SIG-M5 treated with dmso at 0.1 percent for 504 hours (cell line): ENCODE results near the gene ZNF175.
"Not testable (repeated sequence)": the region's sequence is repeated elsewhere in the genome, so short reads cannot be mapped to it uniquely, and the experiment has no call there.

ENCODE experiments used
- DNase-seq: peaks from one replicate; lab custom pipeline; 2025; ENCODE audit not compliant: unreplicated experiment; lab: John Stamatoyannopoulos, UW

Gene ZNF175

DNA sequence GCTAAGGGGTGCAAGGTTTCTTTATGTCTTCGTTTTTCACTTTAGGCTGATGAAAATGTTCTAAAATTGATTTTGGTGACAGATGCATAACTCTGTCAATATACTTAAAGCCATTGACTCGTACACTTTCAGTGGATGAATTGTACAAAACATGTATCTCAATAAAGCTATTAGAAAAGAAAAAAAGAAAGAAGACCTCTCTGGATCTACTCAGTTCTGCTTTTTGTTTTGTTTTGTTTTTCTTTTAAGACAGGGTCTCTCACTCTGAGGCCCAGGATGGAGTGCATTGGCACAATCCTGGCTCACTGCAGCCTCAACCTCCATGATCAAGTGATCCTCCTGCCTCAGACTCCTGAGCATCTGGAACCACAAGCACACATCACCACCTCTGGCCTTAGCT is 55.6 kb downstream of the ZNF175 start:
- DNase-seq, result no peak

DNA sequence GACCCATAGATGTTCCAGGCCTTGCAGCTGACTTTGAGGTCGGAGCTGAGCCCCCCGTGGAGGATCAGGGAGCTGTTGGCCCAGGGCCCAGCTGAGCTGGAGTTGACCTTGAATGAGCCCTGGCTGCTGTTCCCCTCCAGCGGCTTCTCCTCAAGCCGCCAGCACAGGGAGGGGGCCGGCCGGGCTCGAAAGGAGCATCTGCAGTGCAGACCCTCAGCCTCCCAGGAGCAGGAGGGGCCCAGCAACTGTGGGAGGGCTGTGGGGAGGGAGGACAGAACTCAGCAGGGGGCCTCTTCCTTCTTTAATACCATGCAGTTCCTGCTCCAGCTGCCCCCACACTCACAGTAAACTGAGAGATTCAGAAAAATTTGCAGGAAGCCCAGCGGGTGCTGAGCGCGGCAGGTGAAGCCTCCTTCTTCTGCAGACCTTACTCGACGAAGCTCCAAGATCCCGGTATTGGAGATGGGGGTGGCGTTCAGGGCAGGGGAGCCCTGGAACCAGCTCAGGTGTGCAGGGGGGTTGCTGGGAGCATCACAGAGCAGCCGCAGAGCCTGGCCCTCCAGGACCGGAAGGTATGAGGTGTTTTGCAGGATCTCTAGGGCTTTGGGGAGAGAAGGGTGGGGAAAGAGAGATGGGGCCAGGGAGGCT is 56.5 kb downstream of the ZNF175 start:
- DNase-seq, result no peak

DNA sequence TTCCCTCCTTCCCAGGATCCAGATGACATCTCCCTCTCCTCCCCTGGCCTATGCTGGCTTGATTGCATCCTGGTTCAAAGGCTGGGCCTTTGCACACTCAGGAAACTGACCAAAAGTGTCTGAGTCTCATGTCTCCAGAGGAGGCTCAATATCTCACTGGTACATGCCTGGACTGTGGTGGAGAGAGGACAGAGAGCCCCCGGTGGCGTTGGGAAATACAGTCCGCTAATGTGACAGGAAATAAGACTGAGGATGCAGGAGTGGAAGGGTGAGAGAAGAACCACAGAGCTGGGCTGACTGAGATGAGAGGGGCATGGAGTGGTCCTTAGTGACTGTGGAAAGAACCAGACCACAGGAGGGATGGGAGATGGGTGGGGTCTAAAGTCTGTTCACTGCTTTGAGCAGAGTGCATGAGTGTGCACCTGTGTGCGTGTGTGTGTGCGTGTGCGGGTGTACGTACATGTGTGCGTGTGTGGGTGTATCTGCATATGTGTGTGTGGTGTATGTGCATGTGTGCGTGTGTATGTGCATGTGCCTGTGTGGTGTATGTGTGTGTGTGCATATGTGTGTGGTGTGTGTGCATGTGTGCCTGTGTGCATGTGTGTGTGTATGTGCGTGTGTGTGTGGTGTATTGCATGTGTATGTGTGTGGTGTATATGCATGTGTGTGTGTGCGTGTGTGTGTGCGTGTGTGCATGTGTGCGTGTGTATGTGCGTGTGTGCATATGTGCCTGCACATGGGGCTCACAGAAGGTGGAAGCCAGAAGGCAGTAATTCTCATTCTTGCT is 57.3 kb downstream of the ZNF175 start:
- DNase-seq, result no peak

DNA sequence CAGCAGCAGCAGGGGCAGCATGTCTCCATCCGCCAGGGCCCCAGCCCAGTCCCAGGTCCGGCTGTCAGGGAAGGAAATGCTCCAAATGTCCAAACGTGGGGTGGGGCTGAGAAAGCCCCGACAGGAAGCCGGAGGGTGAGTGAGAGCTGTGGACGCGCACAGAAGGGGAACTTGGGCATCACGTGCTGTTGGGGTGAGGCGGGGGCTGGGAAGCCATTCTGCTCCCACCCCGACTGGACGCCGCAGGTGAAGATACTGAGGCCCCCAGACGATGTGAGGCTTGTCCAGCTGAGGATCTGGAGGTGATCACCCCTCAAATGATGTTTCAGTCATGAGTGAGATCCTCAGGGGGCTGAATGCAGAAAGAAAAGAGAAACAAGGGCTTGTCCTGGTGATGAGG is 59.2 kb downstream of the ZNF175 start, which contains the start of gene SIGLEC5:
SIGLEC5 (minus strand) TSS at position 87 of the 400 bp plus-strand sequence; CDS start at position 21, 66 bp downstream.
- DNase-seq, result not testable (repeated sequence)

DNA sequence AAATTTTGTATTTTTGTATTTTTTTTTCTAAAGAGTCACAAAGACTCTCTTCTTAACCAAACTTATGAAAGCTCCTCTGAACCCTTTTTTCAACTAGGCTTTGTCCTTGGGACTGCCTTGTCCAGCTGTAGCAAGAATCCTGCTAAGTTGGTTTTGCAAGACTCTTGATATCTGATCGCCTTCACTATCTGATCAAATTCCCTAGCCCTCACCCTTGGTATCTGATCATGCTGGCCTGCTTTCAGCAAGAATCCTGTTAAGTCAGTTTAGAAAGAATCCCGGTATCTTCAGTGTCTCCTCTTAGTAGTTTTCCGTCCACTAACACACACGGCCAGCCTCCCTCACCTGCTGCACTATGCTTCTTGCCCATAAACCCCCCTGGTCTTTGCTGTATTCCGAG is 61.0 kb downstream of the ZNF175 start:
- DNase-seq, result no peak

DNA sequence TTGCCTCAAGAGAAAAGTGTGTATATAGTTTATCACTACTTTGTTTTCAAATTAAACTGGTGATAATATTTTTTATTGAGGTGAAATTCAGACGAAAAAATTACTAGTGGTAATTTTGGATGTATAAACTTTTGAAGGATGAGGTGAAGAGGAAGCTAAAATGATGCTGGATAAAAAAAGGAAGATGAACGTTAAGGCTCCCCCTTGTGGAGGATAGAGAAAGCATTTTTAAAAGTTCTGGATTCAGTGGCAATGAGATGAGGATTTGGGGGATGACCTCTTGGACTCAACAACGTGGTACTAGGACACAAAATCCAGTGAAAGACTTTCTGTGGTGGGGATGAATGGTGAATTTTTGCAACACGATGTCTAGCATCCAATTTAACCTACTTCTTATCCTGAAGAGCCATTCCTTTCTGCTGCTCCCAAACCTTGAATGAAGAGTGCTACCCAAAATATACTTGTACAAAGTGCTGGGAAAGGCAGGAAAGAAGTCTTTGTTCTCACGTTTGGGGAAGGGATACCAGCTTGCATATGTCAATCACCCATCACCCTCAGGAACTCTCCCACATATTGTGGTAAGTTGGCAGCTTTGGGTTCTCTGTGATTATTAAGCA is 66.4 kb downstream of the ZNF175 start:
- no peak for DNase-seq

DNA sequence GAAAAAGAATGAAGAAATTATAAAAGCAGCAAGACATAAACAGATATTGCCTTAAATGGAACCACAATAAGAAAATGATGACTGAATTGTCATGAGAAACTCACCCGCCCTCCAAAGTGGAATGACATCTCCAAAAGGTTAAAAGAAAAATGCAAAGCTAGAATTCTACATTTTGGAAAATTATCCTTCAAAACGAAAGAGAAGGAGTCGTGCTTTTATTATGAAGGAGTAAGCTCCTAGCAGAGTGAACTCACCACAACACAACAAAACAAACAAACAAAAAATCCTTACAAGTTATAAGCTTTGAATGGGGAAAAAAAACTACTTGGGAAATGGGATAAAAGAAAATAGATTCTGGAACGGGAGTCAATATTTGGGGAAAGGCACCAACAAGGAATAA is 68.8 kb downstream of the ZNF175 start:
- DNase-seq, result no peak

DNA sequence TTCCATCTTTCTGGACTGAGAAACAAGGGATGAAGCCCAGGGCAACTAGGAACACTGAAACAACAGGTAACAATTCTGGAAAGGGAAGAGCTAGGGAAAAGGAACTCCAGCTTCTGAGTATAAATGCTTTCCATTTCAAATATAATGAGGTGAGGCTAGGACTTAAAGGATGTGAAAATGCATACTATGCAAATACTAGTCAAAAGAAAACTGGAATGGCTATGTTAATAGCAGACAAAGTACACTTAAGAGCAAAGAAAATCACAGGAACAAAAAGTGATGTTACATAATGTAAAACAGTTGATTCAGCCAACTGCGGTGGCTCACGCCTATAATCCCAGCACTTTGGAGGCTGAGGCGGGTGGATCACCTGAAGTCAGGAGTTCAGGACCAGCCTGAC is 69.3 kb downstream of the ZNF175 start:
- DNase-seq, result no peak

DNA sequence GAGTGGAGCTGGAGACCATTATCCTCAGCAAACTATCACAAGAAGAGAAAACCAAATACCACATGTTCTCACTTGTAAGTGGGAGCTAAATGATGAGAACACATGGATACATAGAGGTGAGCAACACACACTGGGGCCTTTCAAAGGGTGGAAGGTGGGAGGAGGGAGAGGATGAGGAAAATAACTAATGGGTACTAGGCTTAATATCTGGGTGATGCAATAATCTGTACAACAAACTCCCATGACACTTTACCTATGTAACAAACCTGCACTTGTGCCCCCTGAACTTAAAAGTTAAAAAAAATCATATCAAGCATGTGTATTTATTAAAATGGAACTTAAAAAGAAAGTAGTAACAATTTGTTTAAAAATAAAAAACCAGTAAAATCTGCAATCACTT is 70.6 kb downstream of the ZNF175 start:
- no peak for DNase-seq
